ENCODE measurements around the gene IMP3.

DNA sequence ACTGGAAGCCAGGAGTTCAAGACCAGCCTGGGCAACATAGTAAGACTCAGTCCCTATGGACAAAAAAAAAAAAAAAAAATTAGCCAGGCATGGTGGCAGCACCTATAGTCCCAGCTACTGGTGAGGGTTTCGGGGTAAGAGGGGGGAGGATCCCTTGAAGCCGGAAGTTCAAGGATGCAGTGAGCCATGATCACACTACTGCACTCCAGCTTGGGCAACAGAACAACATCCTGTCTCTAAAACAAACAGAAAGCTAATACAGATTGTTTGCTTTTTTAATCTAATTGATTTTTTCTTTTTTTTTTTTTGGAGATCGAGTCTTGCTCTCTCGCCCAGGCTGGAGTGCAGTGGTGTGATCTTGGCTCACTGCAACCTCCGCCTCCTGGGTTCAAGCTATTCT lies 1.6 kb upstream of the IMP3 start:
- TF ChIP-seq POLR2A (IDR thresholded peaks at IDR 0.05) (no peak), EP300 (IDR thresholded peaks at IDR 0.05) (no peak), CTCF (IDR thresholded peaks at IDR 0.05) (no peak)

Measured in sigmoid colon (tissue), 4 donors.